Epithelial cell of proximal tubule (primary cell): Measurements from ENCODE around the gene USP20. TPM values are rescaled to one million over a fixed set of nuclear protein-coding genes. Genes with fewer than 3 reads are reported as not detected.

Experiments
- DNase-seq: peaks from one replicate; pipeline ENCODE4 v3.0.0-alpha.2; 2011; ENCODE audit warnings: low read depth
- H3K4me3 ChIP-seq: 2 replicates; pipeline ENCODE4 v1.5.1; 2011; ENCODE audit warnings: low read depth, mild to moderate bottlenecking, low read length
- CTCF ChIP-seq: conservative IDR thresholded peaks from 2 replicates; pipeline ENCODE4 v1.5.1; 2012; ENCODE audit warnings: low read depth, mild to moderate bottlenecking, low read length
- total RNA-seq: library from RNA; depleted of rRNA; stranded (reverse); fragments of >200 nt; gene quantifications from 2 replicates; pipeline ENCODE4 v1.2.3, GENCODE V29; 2015

USP20 gene
- total RNA-seq, 1 donor from 2014 or later = 17.5 TPM

- H3K4me3 ChIP-seq = no peak overlapping the region
- no peak for TF ChIP-seq CTCF
- DNase-seq = no peak
Observed at GRCh38 chr9:129861447-129861827, 26.2 kb downstream of the USP20 start.

- no peak overlapping the region for H3K4me3 ChIP-seq
- TF ChIP-seq CTCF = no peak
- DNase-seq = no peak
Observed at GRCh38 chr9:129863059-129863690, 27.9 kb downstream of the USP20 start.

DNA sequence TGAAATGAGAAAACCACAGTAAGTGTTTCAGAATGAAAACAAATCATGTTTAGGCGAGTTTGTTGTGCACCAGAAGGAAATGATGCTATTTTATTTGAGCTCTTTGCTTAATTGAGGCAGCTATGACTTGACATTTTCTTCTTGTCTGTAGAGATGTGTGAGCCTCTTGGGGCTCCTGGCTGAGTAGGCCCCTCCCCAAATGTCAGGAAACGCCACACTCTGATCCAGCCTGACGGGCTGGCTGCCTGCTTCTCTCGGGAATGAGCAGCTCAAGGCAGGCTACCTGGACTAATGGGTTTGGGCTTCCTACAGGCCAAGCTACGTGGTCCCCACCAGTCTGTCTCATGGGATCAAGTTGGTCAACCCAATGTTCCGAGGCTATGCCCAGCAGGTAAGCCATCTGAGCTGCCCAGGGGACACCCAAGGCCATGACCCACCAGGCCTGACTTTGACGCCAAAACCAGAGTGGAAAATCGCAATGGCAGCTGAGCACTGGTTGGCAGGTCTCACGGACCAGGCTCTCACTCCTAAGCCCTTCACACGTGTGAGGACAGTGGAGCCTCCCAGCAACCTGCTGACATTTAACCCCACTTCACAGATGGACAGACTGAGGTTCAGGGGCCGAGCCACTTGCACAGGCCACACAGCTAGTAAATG lies 29.9 kb downstream of the USP20 start:
- no peak overlapping the region for H3K4me3 ChIP-seq
- no peak for TF ChIP-seq CTCF
- DNase-seq = no peak

DNA sequence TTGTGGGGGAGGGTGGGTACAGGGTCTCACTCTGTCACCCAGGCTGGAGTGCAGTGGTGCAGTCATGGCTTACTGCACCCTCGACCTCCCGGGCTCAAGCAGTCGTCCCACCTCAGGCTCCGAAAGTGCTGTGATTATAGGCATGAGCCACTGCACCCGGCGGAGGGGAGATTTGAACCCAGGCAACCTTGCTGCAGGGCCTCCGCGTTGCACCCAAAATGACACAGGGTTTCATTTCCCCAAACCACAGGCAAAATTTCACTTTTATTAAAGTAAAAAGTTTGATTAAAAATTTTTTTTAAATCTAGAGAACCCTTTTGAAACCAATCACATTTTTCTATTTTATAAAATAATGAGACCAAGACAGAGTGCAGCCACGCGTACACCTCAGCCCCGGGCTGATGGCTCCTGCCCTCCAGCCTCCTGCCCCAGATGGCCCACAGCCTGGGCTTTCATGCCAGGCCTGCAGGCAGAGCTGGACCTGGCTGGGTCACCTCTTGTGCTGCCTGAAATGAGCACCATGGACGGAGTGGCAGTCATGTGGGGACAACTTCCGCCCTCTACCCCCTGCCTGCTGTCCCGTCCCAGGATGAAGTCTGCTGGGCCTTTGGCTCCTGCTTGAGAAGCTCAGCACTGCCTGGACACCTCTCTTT lies 30.5 kb downstream of the USP20 start:
- no peak for DNase-seq
- no peak for TF ChIP-seq CTCF
- H3K4me3 ChIP-seq = no peak overlapping the region

GRCh38 chr9:129866394-129867135 lies 31.3 kb downstream of the USP20 start:
- no peak for TF ChIP-seq CTCF
- no peak for DNase-seq
- no peak overlapping the region for H3K4me3 ChIP-seq

DNA sequence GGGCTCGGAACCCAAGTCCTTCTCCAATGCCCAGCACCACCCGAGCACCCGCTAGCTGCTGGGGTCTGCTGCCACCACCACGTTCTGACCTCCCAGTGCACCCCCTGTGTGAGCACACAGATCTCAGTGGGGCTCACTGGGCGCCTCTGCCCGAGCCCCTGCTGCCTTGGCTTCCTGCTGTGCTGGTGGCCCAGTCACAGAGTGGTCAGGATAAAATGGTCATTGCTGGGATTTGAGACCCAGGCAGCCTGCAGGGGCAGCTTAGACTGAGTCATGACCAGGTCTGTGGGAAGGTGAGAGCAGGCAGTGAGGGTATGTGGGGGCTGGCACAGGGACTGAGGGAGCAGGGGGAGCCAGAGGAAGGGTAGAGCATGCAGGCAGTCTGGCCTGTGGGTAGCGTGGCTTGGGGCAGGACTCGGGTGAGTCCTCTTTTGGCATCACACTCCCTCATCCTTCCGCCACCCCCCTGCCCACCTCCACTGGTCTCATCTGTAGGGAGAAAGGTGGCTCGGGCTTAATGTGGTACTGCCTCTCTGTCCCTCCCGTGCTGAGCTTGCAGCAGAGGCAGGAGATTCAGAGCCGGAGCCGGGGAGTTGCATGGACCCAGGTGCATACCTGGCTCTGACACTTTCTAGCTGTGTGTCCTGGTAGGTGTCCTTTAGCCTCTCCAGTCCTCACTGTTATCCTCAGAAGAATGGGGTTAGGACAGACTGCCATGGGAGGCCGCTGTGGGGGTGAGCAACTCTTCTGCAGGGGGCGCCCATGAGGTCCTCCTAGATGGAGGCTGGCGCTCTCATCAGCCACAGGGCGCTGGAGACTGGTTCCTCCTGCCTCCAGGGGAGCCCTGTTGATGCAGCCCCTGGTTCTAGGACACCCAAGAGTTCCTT lies 32.1 kb downstream of the USP20 start:
- no peak for DNase-seq
- H3K4me3 ChIP-seq = no peak overlapping the region
- TF ChIP-seq CTCF = no peak
